Measurements from ENCODE around the gene RPL39.
"Not testable (repeated sequence)": the region's sequence is repeated elsewhere in the genome, so short reads cannot be mapped to it uniquely, and the experiment has no call there.

Gene RPL39

GRCh38 chrX:119791437-119792231 lies at the start of gene RPL39:
RPL39 (minus strand) TSS chrX:119791630; CDS start chrX:119791576, 54 bp downstream.
- peak; percentile 80 for DNase-seq

- no peak for DNase-seq
Measured at GRCh38 chrX:119833905-119834304, 42.5 kb upstream of the RPL39 start.

GRCh38 chrX:119828446-119828845 lies 37.0 kb upstream of the RPL39 start:
- DNase-seq: no peak

DNA sequence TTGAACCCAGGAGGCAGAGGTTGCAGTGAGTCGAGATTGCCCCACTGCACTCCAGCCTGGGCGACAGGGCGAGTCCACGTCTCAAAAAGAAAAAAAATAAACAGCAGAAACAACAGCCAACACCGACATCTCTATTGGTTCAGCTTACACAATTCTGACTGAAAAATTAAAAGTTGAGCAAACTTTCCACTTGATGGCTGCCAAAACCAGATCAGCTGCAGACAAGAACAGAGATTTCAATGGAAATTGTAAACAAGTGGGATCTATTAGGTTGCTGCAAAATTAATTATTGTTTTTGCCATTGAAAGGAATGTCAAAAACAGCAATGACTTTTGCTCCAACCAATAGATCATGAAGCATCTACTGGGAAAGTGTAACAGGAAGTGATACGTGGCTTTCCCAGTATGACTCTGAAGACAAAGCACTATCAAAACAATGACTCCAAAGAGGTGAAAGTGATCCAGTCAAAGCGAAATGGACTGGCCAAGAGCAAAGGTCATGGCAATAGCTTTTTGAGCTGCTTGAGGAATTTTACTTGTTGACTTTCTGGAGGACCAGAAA lies 35.0 kb upstream of the RPL39 start:
- DNase-seq: no peak

- not testable (repeated sequence) for DNase-seq
Measured at GRCh38 chrX:119824221-119824620, 32.8 kb upstream of the RPL39 start.

DNA sequence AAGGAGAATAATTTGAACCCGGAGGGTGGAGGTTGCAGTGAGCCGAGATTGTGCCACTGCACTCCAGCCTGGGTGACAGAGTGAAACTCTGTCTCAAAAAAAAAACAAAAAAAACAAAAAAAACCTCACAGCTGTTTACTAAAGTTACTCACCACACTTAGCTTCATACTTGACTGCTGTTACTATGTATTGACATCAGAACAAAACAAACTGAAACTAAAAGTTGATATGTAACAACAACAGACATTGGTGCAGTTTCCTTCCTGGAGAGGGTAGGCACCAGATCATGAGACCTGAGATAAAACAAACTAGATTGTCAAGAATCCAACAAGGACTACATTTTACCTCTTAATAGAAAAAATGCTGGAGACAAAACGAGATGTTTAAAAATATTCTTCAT lies 30.3 kb upstream of the RPL39 start:
- DNase-seq: not testable (repeated sequence)

- no peak for DNase-seq
Measured at GRCh38 chrX:119817130-119817690, 25.8 kb upstream of the RPL39 start.

- DNase-seq: no peak
Measured at GRCh38 chrX:119816300-119816699, 24.9 kb upstream of the RPL39 start.

DNA sequence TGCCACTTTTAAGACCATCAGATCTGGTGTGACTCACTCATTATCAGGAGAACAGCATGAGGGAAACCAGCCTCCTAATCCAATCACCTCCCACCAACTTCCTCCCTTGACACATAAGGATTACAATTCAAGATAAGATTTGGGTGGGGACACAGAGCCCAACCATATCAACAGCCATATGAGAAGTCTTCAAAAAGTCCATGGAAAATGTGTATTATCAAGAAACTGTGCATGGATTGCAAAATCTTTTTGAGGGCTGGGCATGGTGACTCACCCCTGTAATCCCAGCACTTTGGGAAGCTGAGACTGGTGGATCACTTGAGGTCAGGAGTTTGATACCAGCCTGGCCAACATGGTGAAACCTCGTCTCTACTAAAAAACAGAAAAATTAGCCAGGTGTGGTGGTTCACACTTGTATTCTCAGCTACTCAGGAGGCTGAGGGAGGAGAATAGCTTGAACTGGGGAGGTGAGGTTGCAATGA lies 17.8 kb upstream of the RPL39 start:
- no peak for DNase-seq

GRCh38 chrX:119808461-119808860 lies 17.0 kb upstream of the RPL39 start:
- DNase-seq: not testable (repeated sequence)

DNA sequence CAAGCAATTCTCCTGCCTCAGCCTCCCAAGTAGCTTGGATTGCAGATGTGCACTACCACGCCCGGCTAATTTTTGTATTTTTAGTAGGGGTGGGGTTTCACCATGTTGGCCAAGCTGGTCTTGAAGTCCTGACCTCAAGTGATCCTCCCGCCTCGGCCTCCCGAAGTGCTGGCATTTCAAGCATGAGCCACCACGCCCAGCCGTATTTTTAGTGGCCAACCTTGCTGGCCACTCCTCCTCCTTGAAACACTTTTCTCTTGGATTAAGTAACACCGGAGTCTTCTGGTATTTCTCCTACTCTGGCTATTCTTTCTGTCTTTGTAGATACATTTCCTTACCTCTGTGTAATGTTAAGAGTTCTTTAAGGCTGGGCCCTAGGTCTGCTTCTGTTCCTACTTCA lies 11.1 kb upstream of the RPL39 start:
- DNase-seq: no peak

GRCh38 chrX:119801253-119802221 lies 10.1 kb upstream of the RPL39 start:
- DNase-seq: no peak

- peak; percentile 56 for DNase-seq
Measured at GRCh38 chrX:119790977-119791436, 423 bp downstream of the RPL39 start.

- peak; percentile 54 for DNase-seq
Measured at GRCh38 chrX:119784747-119785446, 6.5 kb downstream of the RPL39 start.

GRCh38 chrX:119783026-119783425 lies 8.4 kb downstream of the RPL39 start:
- DNase-seq: no peak

DNA sequence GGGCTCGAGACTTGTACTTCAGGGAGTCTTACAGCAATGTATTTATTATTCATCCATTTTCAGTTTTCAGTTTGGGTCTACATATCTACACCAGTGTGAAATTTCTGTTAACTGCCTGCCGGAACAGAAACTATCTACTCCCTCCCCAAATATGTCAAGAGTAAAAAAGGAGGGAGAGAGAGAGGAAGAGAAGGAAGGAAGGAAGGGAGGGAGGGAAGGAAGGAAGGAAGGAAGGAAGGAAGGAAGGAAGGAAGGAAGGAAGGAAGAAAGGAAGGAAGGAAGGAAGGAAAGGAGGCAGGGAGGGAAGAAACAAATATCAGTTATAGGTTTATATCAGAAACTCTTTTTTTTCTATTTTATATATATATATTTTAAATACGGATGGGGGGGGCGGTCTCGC lies 12.6 kb downstream of the RPL39 start:
- DNase-seq: no peak

GRCh38 chrX:119775517-119776238 lies 15.8 kb downstream of the RPL39 start:
- DNase-seq: no peak

- not testable (repeated sequence) for DNase-seq
Measured at GRCh38 chrX:119769388-119769787, 22.0 kb downstream of the RPL39 start.

DNA sequence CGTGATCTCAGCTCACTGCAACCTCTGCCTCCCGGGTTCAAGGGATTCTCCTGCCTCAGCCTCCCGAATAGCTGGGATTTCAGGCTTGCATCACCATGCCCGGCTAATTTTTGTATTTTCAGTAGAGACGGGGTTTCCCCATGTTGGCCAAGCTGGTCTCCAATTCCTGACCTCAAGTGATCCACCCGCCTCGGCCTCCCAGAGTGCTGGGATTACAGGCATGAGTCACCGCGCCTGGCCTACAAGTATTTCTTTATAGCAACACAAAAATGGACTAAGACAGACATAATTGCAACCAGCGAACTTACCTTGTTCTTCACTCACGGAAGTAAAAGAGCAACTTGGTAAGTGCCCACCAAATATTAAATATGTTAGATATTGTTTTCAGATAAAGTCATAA lies 23.0 kb downstream of the RPL39 start:
- DNase-seq: not testable (repeated sequence)

- DNase-seq: no peak
Measured at GRCh38 chrX:119763836-119764387, 27.5 kb downstream of the RPL39 start.

GRCh38 chrX:119763181-119763580 lies 28.2 kb downstream of the RPL39 start:
- no peak for DNase-seq

Data from activated naive CD4-positive, alpha-beta T cell treated with Interleukin-2 at 50 U/mL for 16 hours (primary cell).